Hematopoietic multipotent progenitor cell treated with erythropoietin and hydrocortisone succinate and interleukin-3 and kit ligand, for 15 days (in vitro differentiated cells): Measurements from ENCODE around the gene MUCL3.
"Not testable (repeated sequence)": the region's sequence is repeated elsewhere in the genome, so short reads cannot be mapped to it uniquely, and the experiment has no call there.

ENCODE experiments used
- DNase-seq: peaks from one replicate; pipeline ENCODE4 v3.0.0-alpha.2; 2015; ENCODE audit warnings: low spot score

The MUCL3 gene

GRCh38 chr6:30913721-30914075 lies 27.1 kb upstream of the MUCL3 start:
- no peak for DNase-seq

DNA sequence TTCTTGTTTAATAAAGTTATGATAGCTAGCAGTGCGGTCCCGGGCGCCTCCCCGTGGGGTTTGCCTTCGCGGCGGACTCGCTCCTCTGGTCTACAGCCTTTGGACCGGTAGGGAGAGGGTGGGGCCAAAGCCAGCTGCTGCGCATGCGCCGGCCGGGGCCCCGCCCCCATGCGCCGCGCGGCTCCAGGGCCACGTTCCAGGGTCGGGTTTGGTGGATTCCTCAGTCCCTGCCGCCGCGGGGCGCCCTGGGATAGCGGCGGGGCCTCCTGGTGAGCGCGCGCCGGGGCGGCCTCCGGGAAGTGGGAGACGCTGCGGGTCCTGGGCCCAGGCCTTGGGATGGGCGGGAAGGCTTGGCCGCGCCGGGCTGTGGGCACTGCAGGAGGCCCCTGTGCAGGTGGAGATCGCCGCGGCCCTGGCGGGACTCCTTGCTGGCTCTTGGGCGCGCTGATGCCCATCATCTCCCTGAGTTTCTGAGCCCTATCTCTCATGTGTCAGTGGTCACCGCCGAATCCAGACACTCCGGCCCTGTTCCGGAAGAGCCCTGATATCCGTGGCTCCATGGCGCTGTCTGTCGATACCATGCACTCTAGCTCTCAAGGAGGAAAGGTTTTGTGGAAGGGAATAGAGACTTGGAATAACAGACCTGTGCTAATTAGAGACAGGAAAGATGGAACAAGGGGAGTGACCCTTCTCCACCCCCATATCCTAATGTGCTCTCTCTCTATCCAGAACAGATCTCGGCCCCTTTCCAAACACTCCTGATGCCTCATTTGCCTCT lies 26.5 kb upstream of the MUCL3 start, which contains the start of gene VARS2:
TSS of gene VARS2 (plus strand) at position 163 of the 778 bp plus-strand sequence. CDS start at position 762, 599 bp downstream.
- DNase-seq, result peak; percentile 89

DNA sequence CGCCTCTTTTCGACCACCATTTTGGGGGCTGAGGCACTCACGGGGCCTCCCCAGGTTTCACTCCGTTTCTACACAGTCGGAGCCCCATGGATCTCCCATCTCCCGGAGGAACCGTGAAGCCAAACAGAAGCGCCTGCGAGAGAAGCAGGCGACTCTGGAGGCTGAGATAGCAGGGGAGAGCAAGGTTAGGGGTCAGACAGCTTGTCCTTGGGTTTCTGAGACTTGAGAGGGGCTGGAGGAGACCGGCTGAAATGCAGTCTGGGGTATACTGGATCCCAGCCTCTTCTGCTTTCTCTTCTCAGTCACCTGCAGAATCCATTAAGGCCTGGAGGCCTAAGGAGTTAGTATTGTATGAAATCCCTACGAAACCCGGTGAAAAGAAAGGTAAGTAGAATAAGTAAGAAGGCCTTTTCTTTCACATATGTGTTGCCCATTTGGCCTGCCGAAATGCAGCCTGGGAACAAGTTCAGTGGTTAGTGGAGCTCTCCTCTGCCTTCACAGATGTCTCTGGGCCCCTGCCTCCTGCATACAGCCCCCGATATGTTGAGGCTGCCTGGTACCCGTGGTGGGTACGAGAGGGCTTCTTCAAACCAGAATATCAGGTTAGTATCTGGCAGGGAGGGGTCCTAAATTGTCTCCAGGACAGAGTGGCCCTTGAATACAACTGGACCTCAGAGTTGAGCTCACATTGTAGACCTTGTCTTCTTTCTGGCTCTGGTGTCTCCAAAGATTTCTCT lies 25.8 kb upstream of the MUCL3 start:
- DNase-seq, result no peak

DNA sequence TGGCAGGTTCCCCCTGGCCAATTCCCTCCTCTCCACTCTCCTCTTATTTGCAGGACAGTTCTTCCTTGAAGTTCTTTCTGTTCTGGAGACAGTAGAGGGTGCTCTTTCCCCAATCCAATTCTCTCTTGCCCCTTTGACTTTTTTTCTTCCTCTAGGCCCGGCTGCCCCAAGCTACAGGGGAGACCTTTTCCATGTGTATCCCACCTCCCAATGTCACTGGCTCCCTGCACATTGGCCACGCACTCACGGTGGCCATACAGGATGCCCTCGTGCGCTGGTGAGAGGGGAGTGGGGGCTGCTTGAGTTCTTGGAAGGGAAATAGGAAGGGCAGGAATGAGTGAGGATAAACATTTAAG lies 25.2 kb upstream of the MUCL3 start:
- peak; percentile 37 for DNase-seq

DNA sequence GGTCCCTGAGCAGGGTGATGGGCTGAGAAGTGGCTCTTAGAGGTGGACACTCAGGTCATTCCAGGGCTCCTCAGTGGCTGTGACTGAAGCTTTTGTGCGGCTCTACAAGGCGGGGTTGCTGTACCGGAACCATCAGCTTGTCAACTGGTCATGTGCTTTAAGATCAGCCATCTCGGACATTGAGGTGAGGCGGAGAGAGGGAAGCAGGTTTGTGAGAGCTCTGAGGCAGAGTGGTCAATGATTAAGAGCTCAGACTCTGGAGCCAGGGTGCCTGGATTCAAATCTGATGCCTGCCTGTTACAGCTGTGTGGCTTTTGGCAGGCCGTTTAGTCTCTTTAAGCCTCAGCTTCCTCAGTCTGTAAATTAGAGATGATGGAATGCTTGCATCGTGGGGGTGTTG lies 23.7 kb upstream of the MUCL3 start:
- DNase-seq, result no peak

GRCh38 chr6:30917487-30917886 lies 23.3 kb upstream of the MUCL3 start:
- DNase-seq, result no peak

- DNase-seq, result no peak
These were observed 22.1 kb upstream of the MUCL3 start for GRCh38 chr6:30918670-30919069.

DNA sequence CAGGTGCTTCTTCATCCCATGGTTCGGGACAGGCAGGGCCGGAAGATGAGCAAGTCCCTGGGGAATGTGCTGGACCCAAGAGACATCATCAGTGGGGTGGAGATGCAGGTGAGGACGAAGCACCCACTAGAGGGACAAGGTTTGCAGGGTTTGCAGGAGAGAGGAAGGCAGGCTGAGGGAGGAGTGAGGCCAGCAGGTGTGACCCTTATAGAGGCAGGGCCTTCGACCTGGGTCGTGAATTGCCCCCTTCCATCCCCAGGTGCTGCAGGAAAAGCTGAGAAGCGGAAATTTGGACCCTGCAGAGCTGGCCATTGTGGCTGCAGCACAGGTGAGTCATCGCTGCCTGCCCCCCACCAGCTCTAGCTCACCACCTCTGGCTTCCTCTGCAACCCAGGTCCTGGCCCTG lies 18.3 kb upstream of the MUCL3 start:
- DNase-seq, result no peak

DNA sequence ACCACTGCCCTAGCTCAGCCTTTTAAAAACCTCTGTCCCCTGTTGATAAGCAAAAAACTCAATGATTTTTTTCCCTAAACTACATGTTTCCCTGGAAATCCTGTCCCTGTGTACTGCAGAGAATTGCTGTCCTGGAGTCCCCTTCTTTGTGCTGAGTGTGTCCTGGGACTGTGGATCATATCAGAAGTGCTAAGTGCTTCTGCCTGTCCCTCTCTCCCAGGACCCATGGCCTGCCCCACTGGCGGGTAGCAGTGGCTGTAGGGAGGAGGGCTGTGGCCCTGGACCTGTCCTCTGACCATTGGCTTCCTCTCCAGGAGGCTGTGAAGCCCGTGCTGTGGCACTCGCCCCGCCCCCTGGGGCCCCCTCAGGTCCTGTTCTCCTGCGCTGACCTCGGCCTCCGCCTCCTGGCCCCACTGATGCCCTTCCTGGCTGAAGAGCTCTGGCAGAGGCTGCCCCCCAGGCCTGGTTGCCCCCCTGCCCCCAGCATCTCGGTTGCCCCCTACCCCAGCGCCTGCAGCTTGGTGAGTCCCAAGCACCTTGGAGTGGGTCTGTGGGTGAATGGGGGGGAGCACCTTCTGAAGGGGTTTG lies 16.6 kb upstream of the MUCL3 start:
- not testable (repeated sequence) for DNase-seq

GRCh38 chr6:30926644-30927043 lies 14.1 kb upstream of the MUCL3 start:
- DNase-seq, result no peak

DNA sequence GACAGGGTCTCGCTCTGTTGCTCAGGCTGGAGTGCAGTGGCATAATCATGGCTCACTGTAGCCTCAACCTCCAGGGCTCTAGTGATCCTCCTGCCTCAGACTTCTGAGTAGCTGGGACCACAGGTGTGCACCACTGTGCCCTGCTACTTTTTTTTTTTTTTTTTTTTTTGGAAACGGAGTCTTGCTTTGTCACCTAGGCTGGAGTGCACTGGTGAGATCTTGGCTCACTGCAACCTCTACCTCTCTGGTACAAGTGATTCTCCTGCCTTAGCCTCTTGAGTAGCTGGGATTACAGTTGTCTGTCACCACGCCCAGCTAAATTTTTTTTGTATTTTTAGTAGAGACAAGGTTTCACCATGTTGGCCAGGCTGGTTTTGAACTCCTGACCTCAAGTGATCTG lies 13.7 kb upstream of the MUCL3 start:
- not testable (repeated sequence) for DNase-seq

GRCh38 chr6:30928677-30929076 lies 12.1 kb upstream of the MUCL3 start:
- DNase-seq, result no peak

- DNase-seq, result no peak
These were observed 10.3 kb upstream of the MUCL3 start for GRCh38 chr6:30930506-30930905.

GRCh38 chr6:30931272-30931671 lies 9.5 kb upstream of the MUCL3 start:
- DNase-seq, result no peak

- DNase-seq, result no peak
These were observed 8.7 kb upstream of the MUCL3 start, which contains the start of gene SFTA2 for GRCh38 chr6:30931969-30932645. Gene SFTA2 (minus strand): TSS chr6:30932170. CDS start chr6:30932096, 74 bp downstream.

DNA sequence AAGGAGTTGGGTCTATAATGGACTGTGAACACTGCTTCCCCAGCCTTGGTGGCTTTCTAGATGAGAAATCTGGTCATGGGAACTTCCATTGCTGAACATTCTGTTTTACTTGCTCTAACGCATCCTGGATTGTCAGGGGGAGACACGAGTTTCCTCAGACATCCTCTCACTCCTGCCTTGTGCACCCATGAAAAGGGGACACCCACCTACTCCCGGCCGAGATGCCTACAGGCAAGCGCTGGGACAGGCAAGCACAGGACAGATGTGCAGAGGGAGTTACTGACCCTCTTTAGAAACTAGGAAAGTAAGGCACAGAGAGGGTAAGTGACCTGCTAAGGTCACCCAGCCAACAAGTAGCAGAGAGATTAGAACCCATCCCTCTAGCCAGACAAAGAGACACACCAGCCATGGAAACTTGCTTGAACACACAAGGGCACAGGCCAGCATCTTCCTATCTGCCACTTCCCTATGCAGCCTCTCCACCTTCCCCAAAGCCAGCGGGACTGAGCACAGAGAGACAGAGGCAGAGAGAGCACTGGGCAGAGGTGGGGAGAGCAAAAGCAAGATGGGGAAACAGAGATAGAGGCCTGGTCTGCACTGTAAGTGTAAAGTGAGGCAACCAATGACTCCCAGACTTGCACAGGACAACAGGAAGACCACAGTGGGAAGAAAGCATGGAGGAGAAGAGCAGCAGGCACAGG lies 8.0 kb upstream of the MUCL3 start:
- no peak for DNase-seq

- DNase-seq, result no peak
These were observed 5.8 kb upstream of the MUCL3 start for GRCh38 chr6:30935018-30935417.

- no peak for DNase-seq
These were observed 3.5 kb upstream of the MUCL3 start for GRCh38 chr6:30937265-30937664.

DNA sequence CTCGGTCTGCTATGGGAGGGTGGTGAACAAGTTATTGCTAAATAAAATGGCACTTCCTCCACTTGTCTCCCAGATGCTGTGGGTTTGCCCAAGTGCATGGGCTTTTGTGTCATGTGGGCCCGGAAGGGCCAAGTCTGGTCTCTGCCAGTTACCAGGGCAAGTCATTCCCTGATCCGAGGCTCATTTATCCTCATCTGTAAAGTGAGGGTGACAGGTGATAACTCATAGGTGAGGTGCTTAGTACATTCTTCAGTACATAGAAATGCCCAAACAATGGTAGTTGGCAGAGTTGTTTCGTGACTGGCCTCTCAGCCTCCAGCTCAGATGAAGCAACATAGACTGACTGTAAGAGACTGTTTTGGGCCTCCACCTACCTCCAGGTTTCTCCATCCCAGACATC lies 2.0 kb upstream of the MUCL3 start:
- no peak for DNase-seq

- DNase-seq, result no peak
These were observed 1.3 kb upstream of the MUCL3 start for GRCh38 chr6:30939473-30939872.

GRCh38 chr6:30942338-30943060 lies 1.7 kb downstream of the MUCL3 start:
- no peak for DNase-seq
